SK-N-SH (cell line): ENCODE measurements around the gene MRPS27. TPM values are rescaled to one million over a fixed set of nuclear protein-coding genes. Genes with fewer than 3 reads are reported as not detected.

Experiments
- CTCF ChIA-PET: fragments of 300-600, 350-600 bp; formaldehyde crosslinking; extraction: SDS; loops from one replicate; lab custom pipeline; 2021; lab: Yijun Ruan, JAX
- POLR2A ChIA-PET: fragments of 350-600 bp; sonication (Branson Sonifier 250); formaldehyde crosslinking; extraction: SDS; loops from one replicate; lab custom pipeline; 2020; ENCODE audit warnings: antibody characterized with exemption, inconsistent platforms; lab: Yijun Ruan, JAX
- DNase-seq: peaks from one replicate; pipeline ENCODE4 v3.0.0; 2012
- H2AFZ ChIP-seq: fragments of 200-600 bp; sonication (generic); 2 replicates; pipeline ENCODE4 v1.8.1; 2016; ENCODE audit warnings: antibody characterized with exemption, mild to moderate bottlenecking, low read depth
- H3F3A ChIP-seq: fragments of 200-600 bp; sonication (generic); replicated peaks from 2 replicates; pipeline ENCODE3; 2016; ENCODE audit warnings: antibody characterized with exemption, mild to moderate bottlenecking; ENCODE audit not compliant: insufficient read depth
- H3K27ac ChIP-seq, 2 experiments: fragments of 200-500 bp in 1 of 2; fragments of 200-600 bp in 1 of 2; sonication (Bioruptor generic) in 1 of 2; sonication (generic), shearing (Covaris generic) in 1 of 2; 2 replicates each; pipeline versions ENCODE4 v1.5.1 to v1.6.1; 2014 to 2016; ENCODE audit warnings: low read depth in 2 of 2, inconsistent platforms in 1 of 2, low read length in 1 of 2, mild to moderate bottlenecking in 1 of 2, mixed read lengths in 1 of 2
- H3K27me3 ChIP-seq: fragments of 200-600 bp; sonication (generic), shearing (Covaris generic); 2 replicates; pipeline ENCODE4 v1.6.1; 2016; ENCODE audit warnings: mixed run types; ENCODE audit not compliant: insufficient read depth
- H3K36me3 ChIP-seq, 2 experiments: fragments of 200-500 bp in 1 of 2; fragments of 200-600 bp in 1 of 2; sonication (Bioruptor generic) in 1 of 2; sonication (generic) in 1 of 2; replicated peaks in 1 of 2; 2 replicates each; pipeline versions ENCODE3 to v1.5.1; 2014 to 2016; ENCODE audit warnings: low read length in 1 of 2, mild to moderate bottlenecking in 1 of 2; ENCODE audit not compliant: insufficient read depth in 2 of 2, control insufficient read depth in 1 of 2
- H3K4me1 ChIP-seq, 2 experiments: fragments of 200-500 bp in 1 of 2; fragments of 200-600 bp in 1 of 2; sonication (Bioruptor generic) in 1 of 2; sonication (generic), shearing (Covaris generic) in 1 of 2; 2 replicates each; pipeline versions ENCODE4 v1.5.1 to v1.6.1; 2014 to 2016; ENCODE audit warnings: low read depth in 1 of 2, low read length in 1 of 2, mixed run types in 1 of 2; ENCODE audit not compliant: insufficient read depth in 2 of 2, control insufficient read depth in 1 of 2
- H3K4me2 ChIP-seq: fragments of 200-600 bp; sonication (generic), shearing (Covaris generic); 2 replicates; pipeline ENCODE4 v1.6.1; 2017; ENCODE audit warnings: mixed run types
- H3K4me3 ChIP-seq, 2 experiments: fragments of 200-500 bp in 1 of 2; fragments of 200-600 bp in 1 of 2; sonication (Bioruptor generic) in 1 of 2; sonication (generic), shearing (Covaris generic) in 1 of 2; 2 replicates each; pipeline versions ENCODE4 v1.5.1 to v1.8.1; 2014 to 2016; ENCODE audit warnings: low read depth in 2 of 2, inconsistent platforms in 1 of 2, low read length in 1 of 2, mild to moderate bottlenecking in 1 of 2, mixed read lengths in 1 of 2, moderate library complexity in 1 of 2
- H3K79me2 ChIP-seq: fragments of 200-600 bp; sonication (generic); 2 replicates; pipeline ENCODE4 v1.8.1; 2017; ENCODE audit warnings: mild to moderate bottlenecking; ENCODE audit not compliant: insufficient read depth
- H3K9ac ChIP-seq: fragments of 200-600 bp; sonication (generic); 2 replicates; pipeline ENCODE4 v1.6.1; 2017; ENCODE audit warnings: mixed run types
- H3K9me2 ChIP-seq: fragments of 200-600 bp; sonication (generic); 2 replicates; pipeline ENCODE4 v1.6.1; 2017; ENCODE audit warnings: mixed run types
- H3K9me3 ChIP-seq: fragments of 200-600 bp; sonication (generic); 2 replicates; pipeline ENCODE4 v1.6.1; 2017; ENCODE audit warnings: mixed run types, mild to moderate bottlenecking, moderate library complexity
- H4K20me1 ChIP-seq: fragments of 200-600 bp; sonication (generic); 2 replicates; pipeline ENCODE4 v1.6.1; 2017; ENCODE audit warnings: mild to moderate bottlenecking, mixed run types; ENCODE audit not compliant: insufficient read depth
- EZH2phosphoT487 ChIP-seq: fragments of 200-600 bp; sonication (generic); IDR thresholded peaks from 2 replicates; pipeline ENCODE4 v1.6.1; 2017; ENCODE audit warnings: low read depth, mixed run types, mild to moderate bottlenecking, antibody characterized with exemption, moderate library complexity, borderline replicate concordance
- FOXM1 ChIP-seq: IDR thresholded peaks from 2 replicates; pipeline ENCODE4 v1.4.0; 2012; ENCODE audit warnings: low read depth, mild to moderate bottlenecking
- GABPA ChIP-seq: IDR thresholded peaks from 2 replicates; pipeline ENCODE4 v1.4.0; 2012; ENCODE audit warnings: low read depth, mild to moderate bottlenecking
- MEF2A ChIP-seq: IDR thresholded peaks from 2 replicates; pipeline ENCODE4 v1.4.0; 2012; ENCODE audit warnings: low read depth, borderline replicate concordance
- MXI1 ChIP-seq: IDR thresholded peaks from 2 replicates; pipeline ENCODE4 v1.6.1; 2012; ENCODE audit warnings: mild to moderate bottlenecking, low read depth, low read length, improper control_type of control experiment
- PBX3 ChIP-seq: IDR thresholded peaks from 2 replicates; pipeline ENCODE4; 2012
- RCOR1 ChIP-seq: fragments of 150-350 bp; IDR thresholded peaks from 2 replicates; pipeline ENCODE4 v1.6.1; 2017; ENCODE audit warnings: antibody characterized with exemption, low read length
- REST ChIP-seq: IDR thresholded peaks from 2 replicates; pipeline ENCODE4 v1.6.1; 2012; ENCODE audit warnings: mild to moderate bottlenecking, low read depth, low read length, moderate library complexity
- TAF1 ChIP-seq: IDR thresholded peaks from 2 replicates; pipeline ENCODE4 v1.6.1; 2012; ENCODE audit warnings: low read depth, mild to moderate bottlenecking, low read length, moderate library complexity, borderline replicate concordance
- USF1 ChIP-seq: IDR thresholded peaks from 2 replicates; pipeline ENCODE4 v1.4.0; 2012; ENCODE audit warnings: low read depth, borderline replicate concordance
- ZBTB33 ChIP-seq: IDR thresholded peaks from 2 replicates; pipeline ENCODE4 v1.4.0; 2012; ENCODE audit warnings: low read depth, borderline replicate concordance
- WGBS: methylation state at CpG from one replicate; pipeline ENCODE4 v1.1.6; 2017; ENCODE audit warnings: low lambda C conversion rate; 5-methylcytosine and 5-hydroxymethylcytosine counted together
- polyA plus RNA-seq, 3 experiments: library from polyadenylated mRNA; depleted of rRNA; stranded (reverse); fragments of >200 nt; gene quantifications; 2 replicates each; pipeline ENCODE4 v1.2.3, GENCODE V29; 2012

The MRPS27 gene
- polyA plus RNA-seq, 1 of the 3 experiments (the other 2 are of a cell fraction), result 37.5 TPM

- TF ChIP-seq EZH2phosphoT487 (no peak), MXI1 (no peak), REST (no peak)
Observed at GRCh38 chr5:72293495-72294055, 26.5 kb downstream of the MRPS27 start (continued).

GRCh38 chr5:72292411-72292810 lies 27.6 kb downstream of the MRPS27 start:
- H3K9me3 ChIP-seq, result no peaks in the 10 kb centered on the region
- peaks cover 39 to 49% of the 10 kb centered on the region in 2 experiments for H3K36me3 ChIP-seq
- H3F3A ChIP-seq, result peaks cover 3% of the 10 kb centered on the region
- TF ChIP-seq ZBTB33 (no peak), PBX3 (no peak), FOXM1 (no peak), REST (no peak), MEF2A (no peak), EZH2phosphoT487 (no peak), TAF1 (no peak), USF1 (no peak), RCOR1 (no peak), GABPA (no peak)
- ChIA-PET CTCF (interaction anchor here (0.8 to 2.0 kb wide), 7 partner anchors 10 to 523 kb away, joined by 3 to 7 read pairs (median 3); no protein-coding TSS in a partner anchor), POLR2A (no interaction called here)
- H3K27me3 ChIP-seq, result no peaks in the 10 kb centered on the region
- H3K4me2 ChIP-seq, result no peak overlapping the region
- DNase-seq, result no peak
- H3K9me2 ChIP-seq, result no peaks in the 10 kb centered on the region
- no peak overlapping the region for H2AFZ ChIP-seq
- H3K4me1 ChIP-seq, result peaks cover 6 to 7% of the 10 kb centered on the region in 2 experiments; a peak in 3 of 4 replicates
- H3K4me3 ChIP-seq, result no peak overlapping the region
- no peak overlapping the region for H3K9ac ChIP-seq
- no peaks in the 10 kb centered on the region for H4K20me1 ChIP-seq
- H3K27ac ChIP-seq, result no peak overlapping the region
- WGBS, result 100% methylated on average over 1 of the region's 1 CpG
- no peaks in the 10 kb centered on the region for H3K79me2 ChIP-seq
